Measurements from ENCODE around the gene HOXD9.

The HOXD9 gene

DNA sequence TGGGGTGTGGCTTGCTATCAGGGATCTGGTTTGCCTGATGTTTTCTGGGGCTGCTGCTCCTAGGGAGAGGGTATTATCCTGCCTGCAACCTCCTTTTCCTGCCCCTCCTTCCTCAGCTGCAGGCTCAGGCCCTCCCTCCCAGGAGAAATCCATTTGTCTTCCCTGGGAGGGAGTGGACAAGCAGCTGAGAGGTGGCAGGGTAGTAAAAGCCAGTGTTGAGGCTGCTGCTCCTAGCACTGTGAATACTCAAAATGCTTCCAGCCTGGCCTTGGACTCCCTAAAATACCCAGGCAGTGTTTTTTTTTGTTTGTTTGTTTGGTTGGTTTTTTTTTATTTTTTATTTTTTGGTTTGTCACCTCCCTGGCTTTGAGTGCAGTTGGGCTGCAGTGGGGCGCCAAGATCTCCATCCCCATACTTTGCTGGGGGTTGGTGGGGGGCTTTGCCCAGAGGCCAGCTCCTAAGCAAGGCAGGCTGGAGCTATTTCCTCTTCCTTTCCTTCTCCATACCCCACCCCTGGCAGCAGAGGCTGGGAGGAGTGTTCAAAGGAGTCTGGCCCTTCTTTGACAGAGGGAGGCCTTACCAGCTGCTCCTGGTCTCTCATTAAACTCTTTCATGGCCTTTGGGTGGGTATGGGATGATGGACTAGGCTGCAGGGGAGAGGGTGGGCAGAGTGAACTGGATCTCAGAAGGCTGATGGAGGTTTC, 48.2 kb downstream of the HOXD9 start:
- DNase-seq: peak in 1 of 2 experiments; percentile 7

DNA sequence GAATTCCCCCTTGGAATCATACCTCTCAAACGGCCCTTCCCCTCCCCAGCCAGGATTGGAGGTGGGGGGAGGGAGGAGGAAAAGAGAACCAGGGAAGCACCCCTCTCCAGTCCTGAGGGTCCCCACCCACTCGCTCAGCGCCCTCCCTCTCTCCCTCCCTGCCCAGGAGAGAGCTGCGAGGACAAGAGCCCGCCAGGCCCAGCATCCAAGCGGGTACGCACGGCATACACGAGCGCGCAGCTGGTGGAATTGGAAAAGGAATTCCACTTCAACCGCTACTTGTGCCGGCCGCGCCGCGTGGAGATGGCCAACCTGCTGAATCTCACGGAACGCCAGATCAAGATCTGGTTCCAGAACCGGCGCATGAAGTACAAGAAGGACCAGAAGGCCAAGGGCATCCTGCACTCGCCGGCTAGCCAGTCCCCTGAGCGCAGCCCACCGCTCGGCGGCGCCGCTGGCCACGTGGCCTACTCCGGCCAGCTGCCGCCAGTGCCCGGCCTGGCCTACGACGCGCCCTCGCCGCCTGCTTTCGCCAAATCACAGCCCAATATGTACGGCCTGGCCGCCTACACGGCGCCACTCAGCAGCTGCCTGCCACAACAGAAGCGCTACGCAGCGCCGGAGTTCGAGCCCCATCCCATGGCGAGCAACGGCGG, 49.0 kb downstream of the HOXD9 start:
- no peak for DNase-seq

GRCh38 chr2:176172007-176172894, 49.7 kb downstream of the HOXD9 start:
- DNase-seq: no peak

- no peak for DNase-seq
These were observed 50.5 kb downstream of the HOXD9 start for GRCh38 chr2:176172895-176173566.

DNA sequence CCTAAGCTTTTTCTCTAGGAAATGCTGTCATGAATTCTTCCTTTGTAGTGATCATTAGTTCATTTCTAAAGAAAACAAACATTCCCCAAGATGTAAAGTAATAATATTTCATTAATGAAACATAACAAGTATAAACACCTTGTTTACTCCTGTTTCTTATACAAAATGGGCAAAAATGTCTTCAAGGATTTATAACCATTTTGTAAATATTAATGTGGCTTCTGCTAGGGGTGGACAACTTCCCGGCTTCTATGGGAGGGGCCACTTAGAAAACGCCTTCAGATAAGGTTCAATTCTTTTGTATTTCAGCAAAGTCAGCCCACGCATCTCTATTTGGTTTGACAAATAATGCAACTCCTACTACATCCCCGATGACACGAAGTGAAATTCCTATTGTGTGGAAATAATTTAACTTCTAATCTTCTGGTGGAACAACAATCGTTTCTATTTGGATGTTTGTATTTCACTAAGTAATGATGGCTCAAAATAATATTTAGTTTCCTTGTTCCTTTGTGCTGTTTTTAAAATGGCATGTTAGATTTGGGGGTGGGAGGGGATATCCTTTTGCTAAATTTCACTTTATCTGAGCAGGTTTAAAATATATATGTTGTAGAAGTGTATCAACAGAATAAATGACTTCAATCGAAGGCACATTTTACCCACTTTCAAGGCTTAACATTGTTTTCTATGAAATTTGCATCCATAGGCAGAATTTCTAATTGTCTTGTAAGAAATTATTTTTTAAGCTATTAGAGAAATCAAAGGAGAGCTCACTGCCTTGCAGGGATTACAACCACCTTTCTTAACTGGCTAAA, 51.3 kb downstream of the HOXD9 start:
- no peak for DNase-seq

GRCh38 chr2:176174382-176174823, 51.9 kb downstream of the HOXD9 start:
- DNase-seq: peak in 1 of 2 experiments; percentile 34

Data from NCI-H2081 (cell line).